Measurements from ENCODE around the gene DGCR6L.
"Not testable (repeated sequence)": the region's sequence is repeated elsewhere in the genome, so short reads cannot be mapped to it uniquely, and the experiment has no call there.

DGCR6L gene

GRCh38 chr22:20319745-20320658 is at the start of gene DGCR6L:
Gene DGCR6L, minus strand, starts transcription at chr22:20320060. Its CDS starts 72 bp downstream, at chr22:20319988.
- Mint-ChIP-seq H3K4me3 (peak within 1 kb of the TSS; percentile 87), H3K4me1 (peaks cover 10% of the 10 kb centered on the region), H3K36me3 (no peaks in the 10 kb centered on the region), H3K27me3 (no peaks in the 10 kb centered on the region), H3K9me3 (no peaks in the 10 kb centered on the region), H3K27ac (peak within 1 kb of the TSS; percentile 75)
- peak; percentile 91 to 94 for DNase-seq (ENCODE audit: low spot score in 2 of 2)
- peak; percentile 92 for ATAC-seq (ENCODE audit: low read depth)

DNA sequence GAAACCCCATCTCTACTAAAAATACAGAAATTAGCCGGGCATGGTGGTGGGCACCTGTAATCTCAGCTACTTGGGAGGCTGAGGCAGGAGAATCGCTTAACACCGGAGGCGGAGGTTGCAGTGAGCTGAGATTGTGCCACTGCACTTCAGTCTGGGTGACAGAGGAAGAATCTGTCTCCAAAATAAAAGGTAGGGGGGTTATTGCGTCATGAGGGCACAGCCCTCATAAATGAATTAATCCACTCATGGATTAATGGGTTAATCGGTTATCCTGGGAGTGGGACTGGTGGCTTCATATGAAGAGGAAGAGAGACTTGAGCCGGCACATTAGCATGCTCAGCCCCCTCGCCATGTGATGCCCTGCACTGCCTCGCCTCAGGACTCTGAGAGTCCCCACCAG is 49.0 kb upstream of the DGCR6L start:
- H3K27ac Mint-ChIP-seq; ATAC-seq (ENCODE audit: low read depth); H3K4me3 Mint-ChIP-seq: not testable (repeated sequence)

DNA sequence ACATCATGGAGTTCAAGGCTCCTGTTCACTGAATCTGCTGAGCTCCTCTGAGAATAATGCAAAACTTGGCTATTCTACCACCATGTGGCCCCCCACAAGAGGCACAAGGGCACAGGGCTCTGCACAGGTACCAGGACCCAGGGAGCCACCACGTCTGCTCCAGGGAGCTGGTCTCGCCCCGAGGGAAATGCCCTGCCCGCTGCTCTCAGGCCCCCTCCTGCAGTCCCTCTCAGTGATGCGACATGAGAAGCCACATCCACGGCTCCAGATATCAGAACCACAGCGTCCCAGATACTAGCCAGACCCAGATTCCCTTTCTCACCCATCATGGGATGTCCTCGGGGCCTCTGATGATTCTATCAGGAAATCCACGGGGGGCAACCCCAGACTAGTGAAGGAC is 47.0 kb upstream of the DGCR6L start:
- H3K36me3 Mint-ChIP-seq; H3K4me1 Mint-ChIP-seq; H3K9me3 Mint-ChIP-seq; H3K27ac Mint-ChIP-seq; H3K4me3 Mint-ChIP-seq; DNase-seq (ENCODE audit: low spot score in 2 of 2); ATAC-seq (ENCODE audit: low read depth): not testable (repeated sequence)
- peaks cover 11% of the 10 kb centered on the region for H3K27me3 Mint-ChIP-seq

More for the DNA sequence above, 49.0 kb upstream of the DGCR6L start:
- peaks cover 11% of the 10 kb centered on the region for H3K27me3 Mint-ChIP-seq
- not testable (repeated sequence) for DNase-seq (ENCODE audit: low spot score in 2 of 2); H3K4me1 Mint-ChIP-seq; H3K36me3 Mint-ChIP-seq; H3K9me3 Mint-ChIP-seq

- H3K4me3 Mint-ChIP-seq; H3K4me1 Mint-ChIP-seq; H3K9me3 Mint-ChIP-seq; H3K27ac Mint-ChIP-seq; H3K36me3 Mint-ChIP-seq; H3K27me3 Mint-ChIP-seq; DNase-seq (ENCODE audit: low spot score in 2 of 2); ATAC-seq (ENCODE audit: low read depth): not testable (repeated sequence)
Observed at GRCh38 chr22:20364335-20365260, 44.7 kb upstream of the DGCR6L start.

GRCh38 chr22:20362403-20362802 is 42.5 kb upstream of the DGCR6L start:
- not testable (repeated sequence) for H3K27me3 Mint-ChIP-seq; H3K27ac Mint-ChIP-seq; H3K36me3 Mint-ChIP-seq; DNase-seq (ENCODE audit: low spot score in 2 of 2); H3K4me1 Mint-ChIP-seq; H3K4me3 Mint-ChIP-seq; H3K9me3 Mint-ChIP-seq; ATAC-seq (ENCODE audit: low read depth)

- not testable (repeated sequence) for H3K27me3 Mint-ChIP-seq; H3K4me3 Mint-ChIP-seq; H3K27ac Mint-ChIP-seq; H3K36me3 Mint-ChIP-seq; H3K9me3 Mint-ChIP-seq; H3K4me1 Mint-ChIP-seq; ATAC-seq (ENCODE audit: low read depth); DNase-seq (ENCODE audit: low spot score in 2 of 2)
Observed at GRCh38 chr22:20361752-20362229, 41.9 kb upstream of the DGCR6L start.

DNA sequence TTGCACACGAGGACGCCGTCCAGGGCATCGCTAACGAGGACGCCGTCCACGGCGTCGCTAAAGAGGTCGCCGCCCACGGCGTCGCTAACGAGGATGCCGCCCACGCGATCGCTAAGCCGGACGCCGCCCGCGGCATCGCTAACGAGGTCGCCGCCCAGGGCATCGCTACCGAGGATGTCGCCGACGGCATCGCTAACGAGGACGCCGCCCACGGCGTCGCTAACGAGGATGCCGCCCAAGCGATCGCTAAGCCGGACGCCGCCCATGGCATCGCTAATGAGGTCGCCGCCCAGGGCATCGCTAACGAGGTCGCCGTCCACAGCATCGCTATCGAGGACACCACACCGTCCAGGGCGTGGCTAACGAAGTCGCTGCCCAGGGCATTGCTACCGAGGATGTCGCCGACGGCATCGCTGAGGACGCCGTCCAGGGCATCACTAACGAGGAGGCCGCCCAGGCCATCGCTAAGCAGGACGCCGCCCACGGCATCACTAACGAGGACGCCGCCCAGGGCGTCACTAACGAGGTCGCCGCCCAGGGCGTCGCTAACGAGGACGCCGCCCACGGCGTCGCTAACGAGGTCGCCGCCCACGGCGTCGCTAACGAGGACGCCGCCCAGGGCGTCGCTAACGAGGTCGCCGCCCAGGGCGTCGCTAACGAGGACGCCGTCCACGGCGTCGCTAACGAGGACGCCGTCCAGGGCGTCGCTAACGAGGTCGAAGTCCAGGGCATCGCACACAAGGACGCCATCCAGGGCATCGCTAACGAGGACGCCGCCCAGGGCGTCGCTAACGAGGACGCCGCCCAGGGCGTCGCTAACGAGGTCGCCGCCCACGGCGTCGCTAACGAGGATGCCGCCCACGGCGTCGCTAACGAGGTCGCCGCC is 41.2 kb upstream of the DGCR6L start:
- not testable (repeated sequence) for H3K36me3 Mint-ChIP-seq; DNase-seq (ENCODE audit: low spot score in 2 of 2); H3K9me3 Mint-ChIP-seq; H3K27ac Mint-ChIP-seq; H3K4me1 Mint-ChIP-seq; ATAC-seq (ENCODE audit: low read depth); H3K27me3 Mint-ChIP-seq; H3K4me3 Mint-ChIP-seq

- H3K4me3 Mint-ChIP-seq; H3K36me3 Mint-ChIP-seq; DNase-seq (ENCODE audit: low spot score in 2 of 2); ATAC-seq (ENCODE audit: low read depth); H3K27ac Mint-ChIP-seq; H3K27me3 Mint-ChIP-seq; H3K4me1 Mint-ChIP-seq; H3K9me3 Mint-ChIP-seq: not testable (repeated sequence)
Observed at GRCh38 chr22:20360261-20360660, 40.4 kb upstream of the DGCR6L start.

- H3K27me3 Mint-ChIP-seq, H3K27ac Mint-ChIP-seq: not testable (repeated sequence)
Observed at GRCh38 chr22:20358503-20359239, 38.8 kb upstream of the DGCR6L start.

DNA sequence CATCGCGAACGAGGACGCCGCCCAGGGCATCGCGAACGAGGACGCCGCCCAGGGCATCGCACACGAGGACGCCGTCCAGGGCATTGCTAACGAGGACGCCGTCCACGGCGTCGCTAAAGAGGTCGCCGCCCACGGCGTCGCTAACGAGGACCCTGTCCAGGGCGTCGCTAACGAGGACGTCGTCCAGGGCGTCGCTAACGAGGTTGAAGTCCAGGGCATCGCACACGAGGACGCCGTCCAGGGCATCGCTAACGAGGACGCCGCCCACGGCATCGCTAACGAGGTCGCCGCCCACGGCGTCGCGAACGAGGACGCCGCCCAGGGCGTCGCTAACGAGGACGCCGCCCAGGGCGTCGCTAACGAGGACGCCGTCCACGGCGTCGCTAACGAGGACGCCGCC is 38.1 kb upstream of the DGCR6L start:
- not testable (repeated sequence) for H3K9me3 Mint-ChIP-seq; H3K27me3 Mint-ChIP-seq; H3K4me1 Mint-ChIP-seq; ATAC-seq (ENCODE audit: low read depth); H3K27ac Mint-ChIP-seq; DNase-seq (ENCODE audit: low spot score in 2 of 2); H3K36me3 Mint-ChIP-seq; H3K4me3 Mint-ChIP-seq

More at GRCh38 chr22:20358503-20359239, 38.8 kb upstream of the DGCR6L start:
- not testable (repeated sequence) for ATAC-seq (ENCODE audit: low read depth); H3K9me3 Mint-ChIP-seq; DNase-seq (ENCODE audit: low spot score in 2 of 2); H3K4me3 Mint-ChIP-seq; H3K4me1 Mint-ChIP-seq; H3K36me3 Mint-ChIP-seq

DNA sequence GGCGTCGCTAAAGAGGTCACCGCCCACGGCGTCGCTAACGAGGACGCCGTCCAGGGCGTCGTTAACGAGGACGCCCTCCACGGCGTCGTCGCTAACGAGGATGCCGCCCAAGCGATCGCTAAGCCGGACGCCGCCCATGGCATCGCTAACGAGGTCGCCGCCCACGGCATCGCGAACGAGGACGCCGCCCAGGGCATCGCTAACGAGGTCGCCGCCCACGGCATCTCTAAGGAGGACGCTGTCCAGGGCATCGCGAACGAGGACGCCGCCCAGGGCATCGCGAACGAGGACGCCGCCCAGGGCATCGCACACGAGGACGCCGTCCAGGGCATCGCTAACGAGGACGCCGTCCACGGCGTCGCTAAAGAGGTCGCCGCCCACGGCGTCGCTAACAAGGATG is 37.0 kb upstream of the DGCR6L start:
- H3K4me1 Mint-ChIP-seq; H3K9me3 Mint-ChIP-seq; H3K27ac Mint-ChIP-seq; ATAC-seq (ENCODE audit: low read depth); H3K4me3 Mint-ChIP-seq; H3K36me3 Mint-ChIP-seq; H3K27me3 Mint-ChIP-seq; DNase-seq (ENCODE audit: low spot score in 2 of 2): not testable (repeated sequence)

GRCh38 chr22:20355939-20356636 is 36.2 kb upstream of the DGCR6L start:
- H3K27ac Mint-ChIP-seq; H3K36me3 Mint-ChIP-seq; H3K4me3 Mint-ChIP-seq; ATAC-seq (ENCODE audit: low read depth); H3K27me3 Mint-ChIP-seq; DNase-seq (ENCODE audit: low spot score in 2 of 2); H3K9me3 Mint-ChIP-seq; H3K4me1 Mint-ChIP-seq: not testable (repeated sequence)

All from memory B cell (primary cell).